CD4-positive, alpha-beta T cell treated with Interleukin-21 for 1 hour (primary cell): ENCODE measurements around the gene FBXO7.

Source experiments
- DNase-seq: peaks from one replicate; pipeline ENCODE4 v3.0.0-alpha.2; 2020

The FBXO7 gene

GRCh38 chr22:32490279-32490678 lies 15.7 kb downstream of the FBXO7 start:
- DNase-seq, result no peak

GRCh38 chr22:32492111-32492510 lies 17.5 kb downstream of the FBXO7 start:
- DNase-seq, result no peak

GRCh38 chr22:32493551-32493950 lies 18.9 kb downstream of the FBXO7 start:
- DNase-seq, result no peak

- no peak for DNase-seq
Measured at GRCh38 chr22:32494971-32495370, 20.4 kb downstream of the FBXO7 start.

GRCh38 chr22:32499666-32500065 lies 25.1 kb downstream of the FBXO7 start:
- no peak for DNase-seq

GRCh38 chr22:32501836-32502752 lies 27.5 kb downstream of the FBXO7 start:
- no peak for DNase-seq

- DNase-seq, result no peak
Measured at GRCh38 chr22:32509045-32509444, 34.4 kb downstream of the FBXO7 start.

GRCh38 chr22:32511274-32511673 lies 36.7 kb downstream of the FBXO7 start:
- no peak for DNase-seq

- no peak for DNase-seq
Measured at GRCh38 chr22:32511776-32512175, 37.2 kb downstream of the FBXO7 start.

GRCh38 chr22:32512267-32512982 lies 37.8 kb downstream of the FBXO7 start:
- no peak for DNase-seq

- no peak for DNase-seq
Measured at GRCh38 chr22:32515084-32515483, 40.5 kb downstream of the FBXO7 start.

- DNase-seq, result no peak
Measured at GRCh38 chr22:32517488-32517887, 42.9 kb downstream of the FBXO7 start.

GRCh38 chr22:32517921-32518320 lies 43.3 kb downstream of the FBXO7 start:
- DNase-seq, result no peak

- DNase-seq, result no peak
Measured at GRCh38 chr22:32518381-32518780, 43.8 kb downstream of the FBXO7 start.

- DNase-seq, result no peak
Measured at GRCh38 chr22:32518848-32519247, 44.2 kb downstream of the FBXO7 start.

- DNase-seq, result no peak
Measured at GRCh38 chr22:32520612-32521011, 46.0 kb downstream of the FBXO7 start.

GRCh38 chr22:32522237-32522636 lies 47.6 kb downstream of the FBXO7 start:
- no peak for DNase-seq

GRCh38 chr22:32527756-32528155 lies 53.1 kb downstream of the FBXO7 start:
- DNase-seq, result no peak

- DNase-seq, result no peak
Measured at GRCh38 chr22:32528316-32528715, 53.7 kb downstream of the FBXO7 start.

GRCh38 chr22:32528984-32529982 lies 54.7 kb downstream of the FBXO7 start:
- peak; percentile 48 for DNase-seq

- DNase-seq, result no peak
Measured at GRCh38 chr22:32531228-32531627, 56.6 kb downstream of the FBXO7 start.

GRCh38 chr22:32531931-32532819 lies 57.6 kb downstream of the FBXO7 start:
- no peak for DNase-seq
